CD4-positive, alpha-beta T cell (primary cell): ENCODE results near the gene NUP133. TPM values are rescaled to one million over a fixed set of nuclear protein-coding genes. Genes with fewer than 3 reads are reported as not detected.

ENCODE experiments used
- ATAC-seq: fragments of 200-7000 bp; cut with Tn5 transposase; one replicate; pipeline ENCODE4 v1.10.0; 2022; ENCODE audit warnings: mild to moderate bottlenecking; ENCODE audit not compliant: poor library complexity
- CTCF ChIA-PET: fragments of 350-600 bp; sonication (Branson Sonifier 250); formaldehyde crosslinking; loops from one replicate; lab custom pipeline; 2021; ENCODE audit warnings: antibody characterized with exemption, inconsistent platforms; lab: Charles Lee
- POLR2A ChIA-PET: fragments of 350-600 bp; sonication (Branson Sonifier 250); formaldehyde crosslinking; loops from one replicate; lab custom pipeline; 2021; ENCODE audit warnings: antibody characterized with exemption, inconsistent platforms; lab: Charles Lee
- DNase-seq, 14 experiments: peaks; one replicate each; pipeline ENCODE4 v3.0.0-alpha.2; 2013 to 2020; ENCODE audit warnings: mixed read lengths in 2 of 14
- H3K27ac ChIP-seq, 2 donors: one replicate each; pipeline versions ENCODE4 v1.5.1 to v1.7.0; 2013; ENCODE audit warnings: low read length in 2 of 2, low read depth in 1 of 2, mild to moderate bottlenecking in 1 of 2
- H3K27me3 ChIP-seq, 2 experiments: 1 replicate in 1 of 2; 2 replicates in 1 of 2; pipeline versions ENCODE4 v1.6.1 to v1.7.0; 2013; ENCODE audit warnings: low read length in 2 of 2, control low read depth in 1 of 2, mild to moderate bottlenecking in 1 of 2, moderate library complexity in 1 of 2; ENCODE audit not compliant: insufficient read depth in 2 of 2, control insufficient read depth in 1 of 2
- H3K36me3 ChIP-seq: one replicate; pipeline ENCODE4 v1.6.1; 2013; ENCODE audit warnings: low read length, control low read depth; ENCODE audit not compliant: insufficient read depth
- H3K4me1 ChIP-seq: one replicate; pipeline ENCODE4 v1.6.1; 2013; ENCODE audit warnings: low read length, control low read depth; ENCODE audit not compliant: insufficient read depth
- H3K4me3 ChIP-seq: one replicate; pipeline ENCODE4 v1.5.1; 2013; ENCODE audit warnings: mild to moderate bottlenecking, low read length, moderate library complexity
- H3K9me3 ChIP-seq, 2 experiments: 1 replicate in 1 of 2; 2 replicates in 1 of 2; pipeline versions ENCODE4 v1.6.1 to v1.7.0; 2013; ENCODE audit warnings: low read length in 2 of 2, mild to moderate bottlenecking in 2 of 2, control low read depth in 1 of 2, moderate library complexity in 1 of 2; ENCODE audit not compliant: control insufficient read depth in 1 of 2, insufficient read depth in 1 of 2
- H3K27ac Mint-ChIP-seq: one replicate; pipeline ENCODE4 v1.8.0; 2020; ENCODE audit warnings: mixed read lengths
- H3K27me3 Mint-ChIP-seq: one replicate; pipeline ENCODE4 v1.8.0; 2021; ENCODE audit warnings: mixed read lengths
- H3K36me3 Mint-ChIP-seq: one replicate; pipeline ENCODE4 v1.8.0; 2021; ENCODE audit warnings: low read depth, mixed read lengths
- H3K4me1 Mint-ChIP-seq: one replicate; pipeline ENCODE4 v1.8.0; 2021; ENCODE audit warnings: low read depth, mixed read lengths
- H3K4me3 Mint-ChIP-seq: one replicate; pipeline ENCODE4 v1.8.0; 2020; ENCODE audit warnings: mild to moderate bottlenecking, mixed read lengths
- H3K9me3 Mint-ChIP-seq: one replicate; pipeline ENCODE4 v1.8.0; 2020; ENCODE audit warnings: mixed read lengths
- intact Hi-C, 2 experiments: fragments of 100-400 bp; cut with DNase I in 1 of 2; cut with micrococcal nuclease in 1 of 2; formaldehyde crosslinking; loops; one replicate each; pipeline versions ENCODE4 v1.15.1 to v1.9.0; 2023 to 2025; cut with DNase I, micrococcal nuclease
- total RNA-seq, 174 experiments: library from RNA in 2 of 174; stranded (reverse) in 2 of 174; gene quantifications; one replicate each; pipeline ENCODE4 v1.2.3 and lab custom pipeline; 2021 to 2026
- TF ChIP-seq, protein P1 (sequence below): fragments of 200-600 bp; IDR thresholded peaks from one replicate; pipeline ENCODE4 v1.8.0; 2022; ENCODE audit warnings: antibody characterized with exemption, mild to moderate bottlenecking

Gene NUP133
- total RNA-seq, 2 experiments from 2014 or later = 42.0 to 45.3 TPM

GRCh38 chr1:229434005-229434640 is 74.0 kb downstream of the NUP133 start, which contains the start of gene ACTA1:
TSS of gene ACTA1 (minus strand) at chr1:229434094. CDS start at chr1:229433115, 979 bp downstream.
- peaks cover 0 to 39% of the 10 kb centered on the region in 2 experiments for H3K9me3 ChIP-seq
- Mint-ChIP-seq H3K27me3 (peaks cover 51% of the 10 kb centered on the region), H3K4me1 (peaks cover 24% of the 10 kb centered on the region), H3K36me3 (no peaks in the 10 kb centered on the region), H3K27ac (no peak within 1 kb of the TSS), H3K9me3 (no peaks in the 10 kb centered on the region), H3K4me3 (no peak within 1 kb of the TSS)
- H3K4me3 ChIP-seq = no peak within 1 kb of the TSS
- CTCF ChIA-PET = no interaction called here
- POLR2A ChIA-PET = no interaction called here
- H3K4me1 ChIP-seq = peaks cover 37% of the 10 kb centered on the region
- no peaks in the 10 kb centered on the region for H3K36me3 ChIP-seq
- TF ChIP-seq, protein P1, sequence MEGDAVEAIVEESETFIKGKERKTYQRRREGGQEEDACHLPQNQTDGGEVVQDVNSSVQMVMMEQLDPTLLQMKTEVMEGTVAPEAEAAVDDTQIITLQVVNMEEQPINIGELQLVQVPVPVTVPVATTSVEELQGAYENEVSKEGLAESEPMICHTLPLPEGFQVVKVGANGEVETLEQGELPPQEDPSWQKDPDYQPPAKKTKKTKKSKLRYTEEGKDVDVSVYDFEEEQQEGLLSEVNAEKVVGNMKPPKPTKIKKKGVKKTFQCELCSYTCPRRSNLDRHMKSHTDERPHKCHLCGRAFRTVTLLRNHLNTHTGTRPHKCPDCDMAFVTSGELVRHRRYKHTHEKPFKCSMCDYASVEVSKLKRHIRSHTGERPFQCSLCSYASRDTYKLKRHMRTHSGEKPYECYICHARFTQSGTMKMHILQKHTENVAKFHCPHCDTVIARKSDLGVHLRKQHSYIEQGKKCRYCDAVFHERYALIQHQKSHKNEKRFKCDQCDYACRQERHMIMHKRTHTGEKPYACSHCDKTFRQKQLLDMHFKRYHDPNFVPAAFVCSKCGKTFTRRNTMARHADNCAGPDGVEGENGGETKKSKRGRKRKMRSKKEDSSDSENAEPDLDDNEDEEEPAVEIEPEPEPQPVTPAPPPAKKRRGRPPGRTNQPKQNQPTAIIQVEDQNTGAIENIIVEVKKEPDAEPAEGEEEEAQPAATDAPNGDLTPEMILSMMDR = no peak
- no peak for ATAC-seq
- intact Hi-C loops = no loop called here
- H3K27ac ChIP-seq = no peak within 1 kb of the TSS
- peaks cover 60 to 67% of the 10 kb centered on the region in 2 experiments for H3K27me3 ChIP-seq
- no peak for DNase-seq

DNA sequence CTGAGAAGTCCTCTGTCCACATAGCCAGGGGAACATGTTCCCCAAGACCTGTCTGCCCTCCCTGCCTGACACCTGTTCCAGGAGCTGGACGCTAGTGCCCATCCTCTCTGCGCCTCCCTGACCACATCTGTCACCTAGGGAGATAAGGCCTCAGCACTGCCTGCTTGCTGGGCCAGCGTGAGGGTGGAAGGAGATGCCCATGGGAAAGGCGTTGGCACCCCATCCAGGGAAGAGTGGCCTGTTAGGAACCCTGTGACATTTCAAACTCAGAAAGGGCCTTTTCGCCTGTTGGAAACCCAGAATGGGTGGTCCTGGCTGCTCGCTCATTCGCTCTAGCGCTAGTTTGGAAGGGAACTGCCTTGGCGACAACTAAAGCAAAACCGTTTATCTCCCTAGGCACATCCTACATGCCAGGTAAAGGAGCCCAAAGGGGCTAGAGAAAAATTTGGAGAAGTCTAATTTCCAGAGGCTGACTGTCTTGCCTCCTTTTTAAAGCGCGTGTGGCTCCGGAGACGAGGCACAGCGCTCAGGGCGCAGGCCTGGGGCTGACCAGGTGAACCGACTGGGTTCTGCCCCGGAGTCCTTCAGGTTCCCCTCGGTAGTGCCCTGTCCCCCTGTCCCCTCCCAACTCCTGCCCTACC is 74.7 kb downstream of the NUP133 start:
- Mint-ChIP-seq H3K27ac (no peak overlapping the region), H3K36me3 (no peaks in the 10 kb centered on the region), H3K4me3 (no peak overlapping the region), H3K4me1 (peaks cover 24% of the 10 kb centered on the region), H3K27me3 (peaks cover 56% of the 10 kb centered on the region), H3K9me3 (no peaks in the 10 kb centered on the region)
- POLR2A ChIA-PET = no interaction called here
- peaks cover 0 to 39% of the 10 kb centered on the region in 2 experiments for H3K9me3 ChIP-seq
- no peak overlapping the region for H3K4me3 ChIP-seq
- H3K27me3 ChIP-seq = peaks cover 60 to 71% of the 10 kb centered on the region in 2 experiments
- no peak for DNase-seq
- intact Hi-C loops = no loop called here
- TF ChIP-seq, protein P1 = no peak
- no peaks in the 10 kb centered on the region for H3K36me3 ChIP-seq
- H3K27ac ChIP-seq = no peak overlapping the region
- ATAC-seq = no peak
- peaks cover 37% of the 10 kb centered on the region for H3K4me1 ChIP-seq
- CTCF ChIA-PET = no interaction called here

- TF ChIP-seq, protein P1 = no peak
- Mint-ChIP-seq H3K27ac (no peak overlapping the region), H3K4me1 (peaks cover 24% of the 10 kb centered on the region), H3K27me3 (peaks cover 61% of the 10 kb centered on the region), H3K9me3 (no peaks in the 10 kb centered on the region), H3K36me3 (no peaks in the 10 kb centered on the region), H3K4me3 (no peak overlapping the region)
- H3K27me3 ChIP-seq = peaks cover 64 to 77% of the 10 kb centered on the region in 2 experiments
- ATAC-seq = no peak
- H3K4me3 ChIP-seq = no peak overlapping the region
- no peak overlapping the region for H3K27ac ChIP-seq
- POLR2A ChIA-PET = no interaction called here
- intact Hi-C loops = no loop called here
- DNase-seq = no peak
- H3K9me3 ChIP-seq = peaks cover 0 to 39% of the 10 kb centered on the region in 2 experiments
- peaks cover 37% of the 10 kb centered on the region for H3K4me1 ChIP-seq
- H3K36me3 ChIP-seq = no peaks in the 10 kb centered on the region
- CTCF ChIA-PET = no interaction called here
Observed at GRCh38 chr1:229432905-229433304, 75.2 kb downstream of the NUP133 start.
